Femur (tissue), 1 donor: Measurements from ENCODE around the gene NELL2.
A peak's percentile ranks its signal among the peaks of the same experiment; 100 is the strongest.
"Not testable (repeated sequence)": the region's sequence is repeated elsewhere in the genome, so short reads cannot be mapped to it uniquely, and the experiment has no call there.

Experiments
- DNase-seq: peaks from one replicate; pipeline ENCODE4 v3.0.0-alpha.2; 2017

NELL2 gene

GRCh38 chr12:44875954-44876543, at the start of gene NELL2:
Gene NELL2 (minus strand): TSS chr12:44876315. CDS start chr12:44875869, 446 bp downstream.
- peak; percentile 49 for DNase-seq

GRCh38 chr12:44921736-44922135, 45.6 kb upstream of the NELL2 start:
- no peak for DNase-seq

GRCh38 chr12:44917141-44917540, 41.0 kb upstream of the NELL2 start:
- no peak for DNase-seq

GRCh38 chr12:44915958-44916357, 39.8 kb upstream of the NELL2 start:
- no peak for DNase-seq

GRCh38 chr12:44904321-44904720, 28.2 kb upstream of the NELL2 start:
- no peak for DNase-seq

- DNase-seq = not testable (repeated sequence)
Measured at GRCh38 chr12:44898108-44898507, 22.0 kb upstream of the NELL2 start.

- DNase-seq = no peak
Measured at GRCh38 chr12:44889926-44890325, 13.8 kb upstream of the NELL2 start.

GRCh38 chr12:44889162-44889561, 13.0 kb upstream of the NELL2 start:
- no peak for DNase-seq

- DNase-seq = no peak
Measured at GRCh38 chr12:44885902-44886301, 9.8 kb upstream of the NELL2 start.

- DNase-seq = no peak
Measured at GRCh38 chr12:44881197-44881596, 5.1 kb upstream of the NELL2 start.

GRCh38 chr12:44876544-44877410, 662 bp upstream of the NELL2 start:
- DNase-seq = peak; percentile 63

GRCh38 chr12:44875417-44875953, 630 bp downstream of the NELL2 start:
- DNase-seq = no peak

GRCh38 chr12:44874981-44875416, 1.1 kb downstream of the NELL2 start:
- DNase-seq = no peak

GRCh38 chr12:44873898-44874297, 2.2 kb downstream of the NELL2 start:
- no peak for DNase-seq

GRCh38 chr12:44869503-44869902, 6.6 kb downstream of the NELL2 start:
- no peak for DNase-seq

- no peak for DNase-seq
Measured at GRCh38 chr12:44863867-44864266, 12.2 kb downstream of the NELL2 start.

- DNase-seq = no peak
Measured at GRCh38 chr12:44859998-44860689, 16.0 kb downstream of the NELL2 start.

GRCh38 chr12:44858226-44858855, 17.8 kb downstream of the NELL2 start:
- no peak for DNase-seq

- DNase-seq = no peak
Measured at GRCh38 chr12:44852483-44852882, 23.6 kb downstream of the NELL2 start.

- DNase-seq = no peak
Measured at GRCh38 chr12:44851586-44851985, 24.5 kb downstream of the NELL2 start.

GRCh38 chr12:44848703-44849085, 27.4 kb downstream of the NELL2 start:
- no peak for DNase-seq

GRCh38 chr12:44847888-44848702, 28.0 kb downstream of the NELL2 start:
- DNase-seq = no peak
